Chondrocyte (in vitro differentiated cells): ENCODE data around the gene CEP350. TPM values are rescaled to one million over a fixed set of nuclear protein-coding genes. Genes with fewer than 3 reads are reported as not detected.

ENCODE experiments used
- DNase-seq: peaks from one replicate; pipeline ENCODE4 v3.0.0; 2021; ENCODE audit warnings: mixed read lengths, low spot score
- H3K27ac Mint-ChIP-seq: one replicate; pipeline ENCODE4 v1.8.0; 2021; ENCODE audit warnings: mild to moderate bottlenecking, moderate library complexity, mixed read lengths; ENCODE audit not compliant: unreplicated experiment
- H3K27me3 Mint-ChIP-seq: 2 replicates; pipeline ENCODE4 v1.8.0; 2021; ENCODE audit warnings: low read depth, mixed read lengths
- H3K36me3 Mint-ChIP-seq: 2 replicates; pipeline ENCODE4 v1.8.0; 2021; ENCODE audit warnings: low read depth, mixed read lengths
- H3K4me1 Mint-ChIP-seq: 2 replicates; pipeline ENCODE4 v1.8.0; 2021; ENCODE audit warnings: low read depth, mild to moderate bottlenecking, mixed read lengths
- H3K4me3 Mint-ChIP-seq: one replicate; pipeline ENCODE4 v1.8.0; 2021; ENCODE audit warnings: mild to moderate bottlenecking, moderate library complexity, mixed read lengths; ENCODE audit not compliant: unreplicated experiment
- H3K9me3 Mint-ChIP-seq: 2 replicates; pipeline ENCODE4 v1.8.0; 2021; ENCODE audit warnings: low read depth, mixed read lengths
- CTCF ChIP-seq: fragments of 200-600 bp; sonication (generic); IDR thresholded peaks from 2 replicates; pipeline ENCODE4 v1.5.0; 2021; ENCODE audit warnings: antibody characterized with exemption, mild to moderate bottlenecking, moderate library complexity
- total RNA-seq: library from RNA; stranded (reverse); gene quantifications from 3 replicates; pipeline ENCODE4 v1.2.1, GENCODE V29; 2021

The CEP350 gene
- total RNA-seq, 1 donor from 2014 or later: 36.2 TPM

- no peak for DNase-seq
- Mint-ChIP-seq H3K4me3 (no peak overlapping the region), H3K27me3 (no peaks in the 10 kb centered on the region), H3K36me3 (peaks cover 25% of the 10 kb centered on the region), H3K27ac (no peak overlapping the region), H3K4me1 (peaks cover 17% of the 10 kb centered on the region), H3K9me3 (no peaks in the 10 kb centered on the region)
- TF ChIP-seq CTCF: no peak
Measured at GRCh38 chr1:180112091-180112490, 157.5 kb downstream of the CEP350 start.

DNA sequence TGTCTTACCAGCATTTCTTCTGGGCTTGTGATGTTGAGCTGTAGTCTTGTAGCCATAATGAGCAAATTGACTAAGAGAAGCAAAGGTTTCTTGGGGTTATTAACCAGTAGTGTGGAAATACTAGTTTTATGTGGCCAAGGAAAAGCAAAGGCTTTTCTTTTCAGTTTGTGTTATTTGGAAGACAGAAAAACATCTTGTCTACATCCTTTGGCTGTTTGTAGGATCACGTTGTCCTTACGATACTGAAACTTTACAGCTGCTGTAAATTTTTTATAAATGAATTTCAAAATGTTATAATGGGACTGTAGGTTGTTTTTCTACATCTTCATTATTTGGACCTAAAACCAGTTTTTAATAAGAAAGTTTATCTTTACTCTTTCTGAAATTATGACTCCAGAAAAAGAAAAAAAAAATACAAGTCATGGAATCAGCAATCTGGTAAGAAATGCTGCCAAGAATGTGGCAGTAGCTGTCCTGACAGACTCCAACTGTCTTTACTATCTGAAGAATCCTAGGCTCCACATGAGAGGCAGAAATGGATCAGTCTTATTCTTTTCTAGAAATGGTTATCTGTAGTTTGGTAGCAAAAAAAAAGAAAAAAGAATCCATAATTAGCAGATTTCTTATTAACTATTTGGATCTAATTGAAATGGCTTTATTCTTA, 158.5 kb downstream of the CEP350 start:
- peak overlapping the region; percentile 2 for H3K27ac Mint-ChIP-seq
- H3K4me3 Mint-ChIP-seq: no peak overlapping the region
- no peaks in the 10 kb centered on the region for H3K9me3 Mint-ChIP-seq
- no peak for DNase-seq
- peaks cover 25% of the 10 kb centered on the region for H3K36me3 Mint-ChIP-seq
- H3K27me3 Mint-ChIP-seq: no peaks in the 10 kb centered on the region
- H3K4me1 Mint-ChIP-seq: peaks cover 26% of the 10 kb centered on the region
- TF ChIP-seq CTCF: no peak

DNA sequence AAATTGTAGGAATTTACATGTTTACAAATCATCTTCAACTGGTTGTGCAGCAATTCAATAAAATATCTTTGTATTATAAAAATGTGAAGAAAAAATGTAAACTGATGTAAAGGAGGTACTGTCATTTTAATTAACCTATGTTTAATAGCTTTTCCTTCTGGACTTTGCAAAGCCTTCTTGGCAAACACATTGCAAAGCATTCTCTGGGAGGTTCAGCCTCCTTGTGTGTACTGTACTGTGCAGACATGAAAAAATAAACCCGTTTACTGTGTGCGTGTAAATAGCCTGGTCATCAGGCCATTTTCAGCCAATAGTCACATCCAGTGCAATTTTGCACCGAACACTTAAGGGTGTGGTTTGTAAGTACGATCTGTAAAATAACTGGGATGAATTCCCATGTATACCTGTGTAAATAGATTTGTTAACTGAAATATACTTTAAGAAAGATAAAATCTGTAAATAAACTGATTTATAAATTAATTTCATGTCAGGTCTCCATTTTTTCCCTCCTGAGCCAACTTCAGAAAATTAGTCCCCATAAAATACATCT, 159.9 kb downstream of the CEP350 start:
- Mint-ChIP-seq H3K4me3 (no peak overlapping the region), H3K36me3 (peaks cover 22% of the 10 kb centered on the region), H3K9me3 (no peaks in the 10 kb centered on the region), H3K27ac (no peak overlapping the region), H3K27me3 (no peaks in the 10 kb centered on the region), H3K4me1 (peaks cover 26% of the 10 kb centered on the region)
- DNase-seq: no peak
- no peak for TF ChIP-seq CTCF

DNA sequence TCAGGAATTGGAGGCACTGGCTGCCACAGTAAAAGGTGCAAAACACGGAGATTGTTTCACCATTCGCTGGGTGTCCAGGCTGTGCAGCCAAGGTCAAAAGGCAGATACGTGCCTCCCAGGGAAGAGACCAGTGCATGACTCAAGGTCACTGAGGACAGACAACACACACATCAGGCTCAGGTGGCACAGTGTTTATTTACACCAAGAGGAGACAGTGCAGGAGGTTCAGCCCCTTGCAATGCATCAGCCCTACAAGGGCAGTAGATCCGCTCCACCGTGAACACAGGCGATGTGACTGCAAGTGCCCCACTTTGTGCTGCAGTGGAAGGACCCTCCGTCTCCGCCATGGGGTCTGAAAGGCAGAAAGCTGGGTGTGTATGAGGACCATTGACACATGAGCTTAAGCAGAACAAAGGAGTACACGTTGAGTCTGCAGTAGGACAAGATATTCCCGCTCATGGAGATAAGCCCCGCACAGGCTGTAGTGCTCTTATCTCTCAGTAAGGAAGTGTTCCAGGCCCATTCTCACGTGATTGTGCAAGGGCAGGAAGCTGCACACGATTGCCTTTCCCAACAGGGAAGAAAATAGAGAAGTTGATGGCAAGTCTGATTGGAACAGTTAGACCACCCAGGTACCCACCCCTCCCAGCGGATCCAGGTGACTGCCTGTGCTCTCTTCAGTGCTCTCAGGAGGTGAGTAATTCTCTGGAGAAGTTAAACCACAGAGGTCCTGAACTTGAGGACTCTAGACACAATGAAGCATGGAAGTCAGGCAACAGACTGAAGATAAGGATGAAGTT, 162.6 kb downstream of the CEP350 start:
- H3K27ac Mint-ChIP-seq: no peak overlapping the region
- no peak overlapping the region for H3K4me3 Mint-ChIP-seq
- H3K9me3 Mint-ChIP-seq: no peaks in the 10 kb centered on the region
- DNase-seq: no peak
- no peak for TF ChIP-seq CTCF
- peaks cover 26% of the 10 kb centered on the region for H3K4me1 Mint-ChIP-seq
- H3K27me3 Mint-ChIP-seq: no peaks in the 10 kb centered on the region
- H3K36me3 Mint-ChIP-seq: peaks cover 11% of the 10 kb centered on the region

DNA sequence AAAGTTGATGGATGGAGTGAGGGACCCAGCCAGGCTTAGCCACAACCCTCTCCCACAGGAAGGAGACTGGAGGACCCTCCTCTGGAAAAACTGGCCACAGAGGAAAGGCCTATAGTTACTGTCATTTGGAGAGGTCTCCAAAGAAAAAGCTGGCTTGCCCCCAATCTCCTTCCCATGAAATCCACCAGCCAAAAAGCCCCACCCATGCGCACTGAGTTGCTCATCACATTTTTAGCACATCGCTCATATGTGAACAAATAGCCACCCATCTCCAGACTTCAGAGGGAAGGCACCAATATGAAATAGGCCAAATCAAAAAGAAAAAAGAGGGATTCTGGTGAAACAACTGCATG, 163.1 kb downstream of the CEP350 start:
- no peaks in the 10 kb centered on the region for H3K9me3 Mint-ChIP-seq
- H3K4me1 Mint-ChIP-seq: peaks cover 21% of the 10 kb centered on the region
- H3K27ac Mint-ChIP-seq: no peak overlapping the region
- no peak for DNase-seq
- peaks cover 6% of the 10 kb centered on the region for H3K36me3 Mint-ChIP-seq
- no peak overlapping the region for H3K4me3 Mint-ChIP-seq
- TF ChIP-seq CTCF: no peak
- H3K27me3 Mint-ChIP-seq: no peaks in the 10 kb centered on the region
